WERI-Rb-1 (cell line): Measurements from ENCODE around the gene NTRK2.

Experiments
- DNase-seq: peaks from one replicate; pipeline ENCODE4 v3.0.0-alpha.2; 2020
- H3K27ac ChIP-seq: fragments of 250-450 bp; sonication (Bioruptor Pico); 2 replicates; pipeline ENCODE4 v1.5.1; 2020; ENCODE audit warnings: mild to moderate bottlenecking, moderate library complexity
- H3K27me3 ChIP-seq: fragments of 250-450 bp; sonication (Bioruptor Pico); 2 replicates; pipeline ENCODE4 v1.5.1; 2021; ENCODE audit warnings: mild to moderate bottlenecking, low read depth, moderate library complexity; ENCODE audit not compliant: insufficient read depth, severe bottlenecking
- H3K36me3 ChIP-seq: fragments of 250-450 bp; sonication (Bioruptor Pico); 2 replicates; pipeline ENCODE4 v1.5.1; 2020; ENCODE audit warnings: mild to moderate bottlenecking, moderate library complexity
- H3K4me3 ChIP-seq: 2 replicates; pipeline ENCODE4 v1.5.1; 2011; ENCODE audit warnings: low read depth, mild to moderate bottlenecking, control low read depth, low read length
- H3K9me3 ChIP-seq: fragments of 250-450 bp; sonication (Bioruptor Pico); 2 replicates; pipeline ENCODE4 v1.5.1; 2021; ENCODE audit warnings: mild to moderate bottlenecking, moderate library complexity; ENCODE audit not compliant: severe bottlenecking
- CTCF ChIP-seq: IDR thresholded peaks from 2 replicates; pipeline ENCODE4 v1.5.1; 2011; ENCODE audit warnings: low read depth, mild to moderate bottlenecking, control low read depth, inconsistent platforms, low read length

Gene NTRK2

DNA sequence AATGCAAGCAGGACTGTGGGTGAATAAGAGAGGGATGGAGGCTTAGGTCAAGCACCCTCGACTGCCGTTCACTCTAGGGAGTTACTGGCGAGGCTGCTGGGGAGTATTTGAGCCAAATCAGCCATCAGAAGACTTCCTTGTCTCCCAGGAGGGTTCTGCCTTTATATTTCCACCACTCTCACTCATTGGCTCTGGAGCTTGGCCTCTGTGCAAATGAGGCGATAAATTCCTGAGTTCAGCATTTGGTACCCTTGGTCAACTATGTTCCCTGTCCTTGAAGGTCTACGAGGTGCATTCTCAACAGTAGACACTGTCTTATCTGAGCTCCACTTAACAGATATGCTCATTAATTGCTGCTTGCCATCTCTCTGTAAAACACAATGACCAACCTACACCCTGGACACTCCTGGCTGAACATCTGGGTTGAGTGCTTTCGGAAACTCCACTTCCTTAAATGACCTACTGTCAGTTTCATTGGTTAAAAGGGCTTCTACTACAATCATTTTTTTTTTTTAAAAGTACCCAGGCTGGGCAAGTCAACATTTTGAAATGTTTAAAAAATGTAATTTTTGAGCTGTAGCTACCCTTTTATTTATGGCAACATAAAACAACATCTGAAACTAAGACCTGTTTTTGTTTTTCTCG lies 153.2 kb downstream of the NTRK2 start:
- Histone ChIP-seq H3K27me3 (peaks cover 75% of the 10 kb centered on the region), H3K9me3 (no peaks in the 10 kb centered on the region), H3K27ac (no peak overlapping the region), H3K36me3 (no peaks in the 10 kb centered on the region), H3K4me3 (no peak overlapping the region)
- no peak for TF ChIP-seq CTCF
- DNase-seq, result no peak

GRCh38 chr9:84823421-84824271 lies 154.1 kb downstream of the NTRK2 start:
- Histone ChIP-seq H3K9me3 (no peaks in the 10 kb centered on the region), H3K4me3 (no peak overlapping the region), H3K27me3 (peaks cover 75% of the 10 kb centered on the region), H3K27ac (no peak overlapping the region), H3K36me3 (no peaks in the 10 kb centered on the region)
- no peak for TF ChIP-seq CTCF
- no peak for DNase-seq

DNA sequence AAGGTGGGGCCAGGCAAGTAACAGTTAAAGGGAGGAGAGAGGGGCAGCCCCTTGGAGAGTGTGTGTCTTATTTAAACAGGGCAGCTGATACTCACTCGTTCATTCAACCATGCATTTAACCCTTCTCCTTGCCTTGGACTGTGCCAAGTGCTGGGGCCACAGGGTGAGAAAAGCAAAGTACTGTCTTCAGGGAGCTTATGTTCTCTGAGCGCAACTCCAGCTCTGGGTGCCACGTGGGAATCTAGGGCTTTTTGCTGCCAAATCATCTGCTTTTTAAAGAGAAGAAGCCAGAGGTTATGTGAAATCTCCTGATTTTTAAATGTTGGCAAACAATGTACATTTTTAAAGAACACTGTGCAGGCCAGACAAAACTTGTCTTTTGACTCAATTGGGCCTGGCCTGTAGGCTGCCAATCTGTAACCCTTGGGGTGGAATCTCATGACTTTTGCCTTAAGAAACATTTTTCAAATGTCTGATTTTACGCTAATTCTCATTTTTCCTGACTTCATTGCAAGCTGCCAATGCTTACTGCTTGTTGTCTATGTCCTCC lies 157.8 kb downstream of the NTRK2 start:
- Histone ChIP-seq H3K4me3 (no peak overlapping the region), H3K36me3 (no peaks in the 10 kb centered on the region), H3K9me3 (no peaks in the 10 kb centered on the region), H3K27me3 (peaks cover 80% of the 10 kb centered on the region), H3K27ac (no peak overlapping the region)
- TF ChIP-seq CTCF, result no peak
- DNase-seq, result no peak

- no peak overlapping the region for H3K4me3 ChIP-seq
- DNase-seq, result no peak
- H3K36me3 ChIP-seq, result no peaks in the 10 kb centered on the region
- no peak overlapping the region for H3K27ac ChIP-seq
- H3K9me3 ChIP-seq, result no peaks in the 10 kb centered on the region
- no peak for TF ChIP-seq CTCF
- peaks cover 76% of the 10 kb centered on the region for H3K27me3 ChIP-seq
Observed at GRCh38 chr9:84828046-84828445, 158.5 kb downstream of the NTRK2 start.

DNA sequence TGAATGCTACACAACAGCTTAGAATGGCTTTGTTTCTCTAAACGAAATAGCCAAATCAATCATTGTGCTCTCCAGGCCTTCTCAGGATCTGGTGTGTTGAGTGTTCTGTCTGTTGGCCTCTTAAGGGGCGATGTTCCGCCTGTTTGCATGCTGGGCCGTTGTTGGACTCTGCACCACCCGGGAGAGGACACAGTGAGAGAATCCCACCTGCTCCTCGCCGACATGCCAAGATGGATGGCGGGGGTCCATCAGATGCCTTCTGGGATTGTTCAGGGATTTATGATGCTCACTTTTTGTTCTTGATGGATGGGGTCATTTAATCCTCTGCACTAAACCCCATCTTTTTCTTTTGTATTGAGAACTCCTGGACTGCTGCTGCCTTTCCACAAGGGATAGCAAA lies 159.9 kb downstream of the NTRK2 start:
- DNase-seq, result no peak

More for the DNA sequence above, 159.9 kb downstream of the NTRK2 start:
- Histone ChIP-seq H3K27me3 (peaks cover 69% of the 10 kb centered on the region), H3K9me3 (no peaks in the 10 kb centered on the region), H3K36me3 (no peaks in the 10 kb centered on the region), H3K27ac (no peak overlapping the region), H3K4me3 (no peak overlapping the region)
- TF ChIP-seq CTCF, result no peak
